Panc1 (cell line): ENCODE results near the gene NFE2L1. TPM values are rescaled to one million over a fixed set of nuclear protein-coding genes. Genes with fewer than 3 reads are reported as not detected.

ENCODE experiments used
- ATAC-seq: fragments of 200-7000 bp; cut with Tn5 transposase; 2 replicates; pipeline ENCODE4 v1.9.1; 2020; ENCODE audit warnings: mild to moderate bottlenecking, moderate library complexity
- Bru-seq: library from RNA; stranded (reverse); fragments of 400-500 nt; gene quantifications from one replicate; lab custom pipeline; 2021; lab: Mats Ljungman, UMichigan
- BruChase-seq, 2 experiments: library from RNA; stranded (reverse); fragments of 400-500 nt; gene quantifications; one replicate each; lab custom pipeline; 2021; lab: Mats Ljungman, UMichigan
- BruUV-seq: library from RNA; stranded (reverse); fragments of 400-500 nt; replicated peaks from 2 replicates; lab custom pipeline; 2021; lab: Mats Ljungman, UMichigan
- CTCF ChIA-PET: fragments of 300-600 bp; sonication (Branson Sonifier 250); formaldehyde crosslinking; loops from one replicate; lab custom pipeline; 2022; ENCODE audit warnings: antibody characterized with exemption; lab: Charles Lee
- POLR2A ChIA-PET: fragments of 300-600 bp; sonication (Branson Sonifier 250); formaldehyde crosslinking; loops from one replicate; lab custom pipeline; 2022; ENCODE audit warnings: antibody characterized with exemption; lab: Charles Lee
- DNase-seq: peaks from one replicate; pipeline ENCODE4 v3.0.0-alpha.2; 2010; ENCODE audit warnings: low read depth, low spot score
- H3K27ac ChIP-seq: 2 replicates; pipeline ENCODE4 v1.5.1; 2011; ENCODE audit warnings: mild to moderate bottlenecking, low read length, inconsistent platforms
- H3K27me3 ChIP-seq: fragments of 200-500 bp; sonication (Bioruptor generic); 2 replicates; pipeline ENCODE4 v1.6.0; 2014; ENCODE audit warnings: low read length, inconsistent platforms; ENCODE audit not compliant: control insufficient read depth, insufficient read depth
- H3K36me3 ChIP-seq: fragments of 200-500 bp; sonication (Bioruptor generic); 2 replicates; pipeline ENCODE4 v1.5.1; 2014; ENCODE audit warnings: inconsistent platforms, mild to moderate bottlenecking, low read length, moderate library complexity; ENCODE audit not compliant: control insufficient read depth, insufficient read depth
- H3K4me1 ChIP-seq: 2 replicates; pipeline ENCODE4 v1.5.1; 2011; ENCODE audit warnings: inconsistent platforms, mild to moderate bottlenecking, low read length, moderate library complexity; ENCODE audit not compliant: control insufficient read depth, insufficient read depth
- H3K4me3 ChIP-seq, 2 experiments: 2 replicates each; pipeline ENCODE4 v1.5.1; 2011 to 2012; ENCODE audit warnings: low read depth in 2 of 2, low read length in 2 of 2, mild to moderate bottlenecking in 2 of 2, inconsistent platforms in 1 of 2, moderate library complexity in 1 of 2
- H3K9me3 ChIP-seq: fragments of 200-500 bp; sonication (Bioruptor generic); 2 replicates; pipeline ENCODE4 v1.5.1; 2014; ENCODE audit warnings: low read depth, mild to moderate bottlenecking, inconsistent platforms, low read length, moderate library complexity; ENCODE audit not compliant: control insufficient read depth, insufficient read depth
- CTCF ChIP-seq: fragments of 450-650 bp; IDR thresholded peaks from 2 replicates; pipeline ENCODE4 v1.5.1; 2017; ENCODE audit warnings: mild to moderate bottlenecking
- POLR2AphosphoS5 ChIP-seq: IDR thresholded peaks from 2 replicates; pipeline ENCODE4 v1.6.1; 2012; ENCODE audit warnings: mild to moderate bottlenecking, low read depth, low read length, moderate library complexity
- REST ChIP-seq, 2 experiments: IDR thresholded peaks; 2 replicates each; pipeline ENCODE4 v1.6.1; 2011 to 2012; ENCODE audit warnings: low read depth in 2 of 2, control low read depth in 1 of 2, low read length in 1 of 2, mild to moderate bottlenecking in 1 of 2, moderate library complexity in 1 of 2; ENCODE audit not compliant: insufficient read depth in 1 of 2
- SIN3A ChIP-seq: IDR thresholded peaks from 2 replicates; pipeline ENCODE4 v1.6.1; 2012; ENCODE audit warnings: low read depth, mild to moderate bottlenecking, low read length, moderate library complexity, borderline replicate concordance; ENCODE audit not compliant: insufficient read depth
- TCF7L2 ChIP-seq: IDR thresholded peaks from 2 replicates; pipeline ENCODE4 v1.6.1; 2011; ENCODE audit warnings: mild to moderate bottlenecking, low read depth, low read length, inconsistent platforms
- in situ Hi-C: cut with HindIII; loops from 2 replicates; pipeline ENCODE4 v1.10.0; 2016; ENCODE audit warnings: low sequenced_read_pairs, low pct_unique_long_range_greater_than_20kb
- intact Hi-C: fragments of 100-400 bp; cut with micrococcal nuclease; formaldehyde crosslinking; loops from one replicate; pipeline ENCODE4 v1.10.0; 2022; ENCODE audit not compliant: unreplicated experiment
- long read RNA-seq: library from polyadenylated mRNA; unstranded; transcript quantifications from one replicate; pipeline ENCODE4 v2.0.0, GENCODE V29; 2021; ENCODE audit not compliant: unreplicated experiment
- polyA plus RNA-seq: library from polyadenylated mRNA; unstranded; fragments of >200 nt; gene quantifications from one replicate; pipeline ENCODE4 v1.2.1, GENCODE V29; 2012; ENCODE audit warnings: missing spikeins; ENCODE audit not compliant: insufficient read length
- total RNA-seq: library from RNA; stranded (reverse); gene quantifications from one replicate; pipeline ENCODE4 v1.2.1, GENCODE V29; 2021; ENCODE audit not compliant: unreplicated experiment

NFE2L1 gene
- total RNA-seq (210 TPM), Bru-seq, nascent RNA (percentile 94 among the genes with signal in this experiment), BruChase-seq, experiment 1, labeled RNA remaining after a 2-hour chase (percentile 99 among the genes with signal in this experiment), BruChase-seq, experiment 2, labeled RNA remaining after a 6-hour chase (percentile 99 among the genes with signal in this experiment)
- polyA plus RNA-seq, result 312 TPM
- long read RNA-seq, full-length matches to known transcripts, result 14 of 149 reads
- long read RNA-seq, partial matches to known transcripts, result 17 of 149 reads
- long read RNA-seq, other reads (novel, unspliced or antisense), result 118 of 149 reads

- no peaks in the 10 kb centered on the region for H3K9me3 ChIP-seq
- in situ Hi-C loops, result no loop called here
- ChIA-PET CTCF (interaction anchor here (0.7 to 1.4 kb wide), 7 partner anchors 10 to 161 kb away, joined by 3 read pairs; partner anchors contain the start of gene CDK5RAP3), POLR2A (interaction anchor here (0.6 to 1.9 kb wide), 4 partner anchors 10 to 260 kb away, joined by 3 to 9 read pairs (median 4); no protein-coding TSS in a partner anchor)
- peak within 1 kb of the TSS; percentile 97 for H3K27ac ChIP-seq
- peak; percentile 95 for DNase-seq
- H3K36me3 ChIP-seq, result peaks cover 13% of the 10 kb centered on the region; the same call in 1 of the 2 replicates
- no peaks in the 10 kb centered on the region for H3K27me3 ChIP-seq
- H3K4me3 ChIP-seq, result peak within 1 kb of the TSS; percentile 77 to 87
- intact Hi-C loops, result no loop called here
- H3K4me1 ChIP-seq, result peaks cover 44% of the 10 kb centered on the region
- TF ChIP-seq TCF7L2 (no peak), POLR2AphosphoS5 (0 out of 2 replicates have a peak, but pooled peaks have one; percentile 81), SIN3A (peak; percentile 4; the same call in 1 of the 2 replicates)
- BruUV-seq, result no TSS peak
- peak; percentile 95 for ATAC-seq
Measured at GRCh38 chr17:48047741-48048383, at the start of gene NFE2L1. Gene NFE2L1 (plus strand): TSS chr17:48048359. CDS start chr17:48051119, 2,760 bp downstream.

GRCh38 chr17:47999582-47999981, 48.6 kb upstream of the NFE2L1 start:
- H3K27ac ChIP-seq, result no peak overlapping the region
- TF ChIP-seq POLR2AphosphoS5, result no peak
- no peak for TF ChIP-seq REST (IDR thresholded peaks at IDR 0.05; ENCODE audit: insufficient read depth in 1 of 2, low read depth in 2 of 2, low read length in 1 of 2)
- no peak for TF ChIP-seq TCF7L2
- TF ChIP-seq SIN3A, result no peak
- TF ChIP-seq CTCF, result no peak
- H3K4me3 ChIP-seq, result no peak overlapping the region
- H3K4me1 ChIP-seq, result peaks cover 26% of the 10 kb centered on the region
- intact Hi-C loops, result no loop called here
- in situ Hi-C loops, result no loop called here
- ATAC-seq (peak; percentile 58; the same call in 1 of the 2 replicates), DNase-seq (no peak)
- ChIA-PET POLR2A (no interaction called here), CTCF (no interaction called here)
- BruUV-seq, result no TSS peak
- no peaks in the 10 kb centered on the region for H3K9me3 ChIP-seq
- no peaks in the 10 kb centered on the region for H3K27me3 ChIP-seq
- no peaks in the 10 kb centered on the region for H3K36me3 ChIP-seq
